Brain microvascular endothelial cell (primary cell): ENCODE results near the gene HNRNPAB.

Experiments used
- DNase-seq: peaks from one replicate; pipeline ENCODE4 v3.0.0-alpha.2; 2020
- H3K27ac ChIP-seq: fragments of 250-450 bp; sonication (Bioruptor Pico); 2 replicates; pipeline ENCODE4 v1.5.1; 2020; ENCODE audit warnings: mild to moderate bottlenecking, moderate library complexity
- H3K27me3 ChIP-seq: fragments of 250-450 bp; sonication (Bioruptor Pico); replicated peaks from 2 replicates; pipeline ENCODE4 v1.5.1; 2020; ENCODE audit warnings: mild to moderate bottlenecking
- H3K36me3 ChIP-seq: fragments of 250-450 bp; sonication (Bioruptor Pico); replicated peaks from 2 replicates; pipeline ENCODE4 v1.5.1; 2020; ENCODE audit warnings: mild to moderate bottlenecking
- H3K4me3 ChIP-seq: 2 replicates; pipeline ENCODE4 v1.5.1; 2011; ENCODE audit warnings: low read depth, mild to moderate bottlenecking, control low read depth, low read length, moderate library complexity
- CTCF ChIP-seq: IDR thresholded peaks from 2 replicates; pipeline ENCODE4 v1.5.1; 2011; ENCODE audit warnings: low read depth, mild to moderate bottlenecking, moderate library complexity, low read length, control low read depth, inconsistent platforms; ENCODE audit errors: missing control alignments
- in situ Hi-C: cut with HindIII; loops from 2 replicates; pipeline ENCODE4 v1.10.0; 2017; ENCODE audit warnings: low sequenced_read_pairs, low pct_ligation_motif_present

Gene HNRNPAB

GRCh38 chr5:178221282-178221681, 16.9 kb downstream of the HNRNPAB start:
- in situ Hi-C loops: no loop called here
- Histone ChIP-seq H3K27ac (no peak overlapping the region), H3K4me3 (no peak overlapping the region), H3K36me3 (peaks cover 19% of the 10 kb centered on the region), H3K27me3 (no peaks in the 10 kb centered on the region)
- TF ChIP-seq CTCF: no peak
- DNase-seq: no peak

DNA sequence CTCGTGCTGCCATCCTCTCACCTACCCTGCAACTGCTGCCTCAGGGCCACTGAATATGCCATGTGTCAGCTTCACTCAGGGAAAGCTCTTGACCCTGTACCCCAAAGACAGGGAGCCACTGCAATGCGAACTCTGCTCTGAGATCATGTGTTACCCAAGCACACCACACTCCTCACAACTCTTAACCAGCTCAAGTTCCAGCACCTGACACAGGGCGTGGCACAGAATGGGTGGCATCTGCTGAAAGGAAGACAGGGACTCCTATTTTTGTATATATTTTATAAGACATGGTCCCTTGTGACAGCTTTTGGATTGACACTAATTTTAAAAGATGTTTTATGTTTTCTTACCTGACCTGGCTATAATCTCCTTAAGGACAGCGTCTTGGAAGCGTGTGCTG, 17.5 kb downstream of the HNRNPAB start:
- H3K4me3 ChIP-seq: no peak overlapping the region
- H3K27ac ChIP-seq: no peak overlapping the region
- H3K36me3 ChIP-seq: peaks cover 14% of the 10 kb centered on the region
- DNase-seq: no peak
- no peaks in the 10 kb centered on the region for H3K27me3 ChIP-seq
- no peak for TF ChIP-seq CTCF
- in situ Hi-C loops: no loop called here

- TF ChIP-seq CTCF: no peak
- peaks cover 14% of the 10 kb centered on the region for H3K36me3 ChIP-seq
Observed at GRCh38 chr5:178222292-178222691, 18.0 kb downstream of the HNRNPAB start.

GRCh38 chr5:178223196-178223773, 19.0 kb downstream of the HNRNPAB start:
- in situ Hi-C loops: no loop called here
- Histone ChIP-seq H3K36me3 (peaks cover 23% of the 10 kb centered on the region), H3K27ac (no peak overlapping the region), H3K4me3 (no peak overlapping the region), H3K27me3 (no peaks in the 10 kb centered on the region)
- no peak for DNase-seq
- TF ChIP-seq CTCF: peak; percentile 41

More at GRCh38 chr5:178222292-178222691, 18.0 kb downstream of the HNRNPAB start:
- Histone ChIP-seq H3K4me3 (no peak overlapping the region), H3K27me3 (no peaks in the 10 kb centered on the region), H3K27ac (no peak overlapping the region)
- in situ Hi-C loops: no loop called here
- no peak for DNase-seq

- in situ Hi-C loops: no loop called here
- peaks cover 28% of the 10 kb centered on the region for H3K36me3 ChIP-seq
- no peak overlapping the region for H3K27ac ChIP-seq
- TF ChIP-seq CTCF: no peak
- H3K4me3 ChIP-seq: no peak overlapping the region
- H3K27me3 ChIP-seq: no peaks in the 10 kb centered on the region
- DNase-seq: no peak
Observed at GRCh38 chr5:178223828-178224335, 19.5 kb downstream of the HNRNPAB start.

DNA sequence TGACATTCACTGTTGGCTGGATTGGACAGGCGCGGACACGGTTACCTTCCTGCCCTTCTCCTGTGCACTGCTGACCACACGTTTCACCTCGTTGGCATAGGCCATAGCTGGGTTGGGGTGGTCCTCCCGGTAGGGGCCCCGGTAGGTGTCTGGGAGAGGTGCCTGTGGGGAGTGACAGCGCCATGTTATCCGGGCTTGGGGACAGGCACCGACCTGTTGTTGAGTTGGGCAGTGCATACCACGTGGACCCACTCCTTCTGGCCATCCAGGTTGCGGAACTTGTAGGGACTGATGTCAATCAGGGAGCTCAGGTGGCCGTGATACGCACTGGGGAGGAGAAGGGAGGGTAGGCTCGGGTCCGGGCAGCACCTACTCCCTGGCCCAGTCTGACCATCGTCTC, 20.1 kb downstream of the HNRNPAB start:
- in situ Hi-C loops: no loop called here
- no peak for TF ChIP-seq CTCF
- no peak for DNase-seq
- Histone ChIP-seq H3K36me3 (peaks cover 31% of the 10 kb centered on the region), H3K27me3 (no peaks in the 10 kb centered on the region), H3K4me3 (no peak overlapping the region), H3K27ac (no peak overlapping the region)
